Activated T-cell treated with anti-CD3 and anti-CD28 coated beads, Interleukin-2, amount 50 U/mL, for 72 hours (primary cell): ENCODE results near the gene ERFL. TPM values are rescaled to one million over a fixed set of nuclear protein-coding genes. Genes with fewer than 3 reads are reported as not detected.
A peak's percentile ranks its signal among the peaks of the same experiment; 100 is the strongest.

Experiments
- ATAC-seq, 2 donors: fragments of 150-1000 bp; cut with Tn5 transposase; replicated peaks in 1 of 2; 2 replicates each; pipeline ENCODE4 v1.10.0; 2021; ENCODE audit warnings: moderate library complexity in 2 of 2, mild to moderate bottlenecking in 1 of 2
- DNase-seq, 2 donors: peaks; one replicate each; pipeline ENCODE4 v3.0.0; 2021 to 2022; ENCODE audit warnings: mixed read lengths in 1 of 2
- H3K27ac Mint-ChIP-seq: one replicate; pipeline ENCODE4 v1.8.0; 2022; ENCODE audit warnings: mild to moderate bottlenecking, moderate library complexity, mixed read lengths
- H3K27me3 Mint-ChIP-seq: one replicate; pipeline ENCODE4 v1.8.0; 2022; ENCODE audit warnings: low read depth, mixed read lengths
- H3K36me3 Mint-ChIP-seq, 2 donors: one replicate each; pipeline ENCODE4 v1.8.0; 2022; ENCODE audit warnings: mixed read lengths in 2 of 2, mild to moderate bottlenecking in 1 of 2; ENCODE audit not compliant: insufficient read depth in 2 of 2
- H3K4me1 Mint-ChIP-seq: one replicate; pipeline ENCODE4 v1.8.0; 2022; ENCODE audit warnings: low read depth, mixed read lengths
- H3K4me3 Mint-ChIP-seq, 2 donors: one replicate each; pipeline ENCODE4 v1.8.0; 2022; ENCODE audit warnings: mild to moderate bottlenecking in 2 of 2, mixed read lengths in 2 of 2, moderate library complexity in 2 of 2
- H3K9me3 Mint-ChIP-seq, 2 donors: one replicate each; pipeline ENCODE4 v1.8.0; 2022; ENCODE audit warnings: mixed read lengths in 2 of 2
- total RNA-seq, 2 donors: library from RNA; stranded (reverse); gene quantifications; one replicate each; pipeline ENCODE4 v1.2.3, GENCODE V29; 2022

ERFL gene
- total RNA-seq, 2 donors from 2014 or later: 3.3 to 4.1 TPM

DNA sequence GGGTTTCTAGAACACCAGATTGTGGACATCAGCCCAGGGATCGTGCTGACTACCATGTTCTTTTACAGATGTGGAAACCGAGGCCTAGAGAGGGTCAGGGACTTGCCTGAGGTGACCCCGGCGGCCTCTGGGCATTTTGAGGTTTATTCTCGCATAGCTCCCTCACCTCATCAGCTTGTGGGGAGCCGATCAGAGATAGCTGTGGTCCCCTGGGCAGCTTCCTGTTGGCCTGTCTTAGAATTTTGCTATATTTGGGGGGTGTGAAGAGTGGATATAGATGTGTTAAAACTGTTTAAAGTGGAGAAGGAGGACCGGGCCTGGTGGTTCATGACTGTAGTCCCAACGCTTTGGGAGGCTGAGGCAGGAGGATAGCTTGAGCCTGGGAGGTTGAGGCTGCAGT lies 38.4 kb downstream of the ERFL start:
- ATAC-seq (no peak), DNase-seq (no peak)
- Mint-ChIP-seq H3K36me3 (peaks cover 10 to 29% of the 10 kb centered on the region in 2 donors), H3K9me3 (no peaks in the 10 kb centered on the region), H3K27ac (peak overlapping the region; percentile 90), H3K27me3 (no peaks in the 10 kb centered on the region), H3K4me3 (peak overlapping the region in 1 of 2 donors; percentile 16), H3K4me1 (peaks cover 67% of the 10 kb centered on the region)

DNA sequence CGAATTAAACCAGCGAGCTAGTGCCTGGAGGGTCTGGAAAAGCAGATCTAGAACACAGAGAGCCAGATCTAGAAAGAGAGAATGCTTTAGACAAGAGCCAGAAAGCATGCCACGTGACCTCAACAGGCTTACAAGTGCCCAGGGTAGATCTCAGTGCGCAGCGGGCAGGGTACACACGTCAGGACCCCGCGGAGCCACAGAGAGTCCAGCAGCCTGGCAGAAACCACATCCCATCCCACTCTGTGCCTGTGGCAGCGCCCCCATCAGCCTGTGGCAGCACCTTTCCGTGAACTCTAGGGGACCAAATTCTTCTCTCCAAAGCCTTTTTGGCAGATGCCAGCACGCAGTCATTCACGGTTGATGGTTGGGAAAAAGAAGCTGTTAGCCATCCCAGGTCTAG lies 39.3 kb downstream of the ERFL start:
- ATAC-seq: no peak
- Mint-ChIP-seq H3K4me3 (peak overlapping the region; percentile 51 to 95), H3K27me3 (no peaks in the 10 kb centered on the region), H3K27ac (peak overlapping the region; percentile 47), H3K9me3 (no peaks in the 10 kb centered on the region), H3K4me1 (peaks cover 70% of the 10 kb centered on the region), H3K36me3 (peaks cover 9 to 30% of the 10 kb centered on the region in 2 donors)
- no peak for DNase-seq

DNA sequence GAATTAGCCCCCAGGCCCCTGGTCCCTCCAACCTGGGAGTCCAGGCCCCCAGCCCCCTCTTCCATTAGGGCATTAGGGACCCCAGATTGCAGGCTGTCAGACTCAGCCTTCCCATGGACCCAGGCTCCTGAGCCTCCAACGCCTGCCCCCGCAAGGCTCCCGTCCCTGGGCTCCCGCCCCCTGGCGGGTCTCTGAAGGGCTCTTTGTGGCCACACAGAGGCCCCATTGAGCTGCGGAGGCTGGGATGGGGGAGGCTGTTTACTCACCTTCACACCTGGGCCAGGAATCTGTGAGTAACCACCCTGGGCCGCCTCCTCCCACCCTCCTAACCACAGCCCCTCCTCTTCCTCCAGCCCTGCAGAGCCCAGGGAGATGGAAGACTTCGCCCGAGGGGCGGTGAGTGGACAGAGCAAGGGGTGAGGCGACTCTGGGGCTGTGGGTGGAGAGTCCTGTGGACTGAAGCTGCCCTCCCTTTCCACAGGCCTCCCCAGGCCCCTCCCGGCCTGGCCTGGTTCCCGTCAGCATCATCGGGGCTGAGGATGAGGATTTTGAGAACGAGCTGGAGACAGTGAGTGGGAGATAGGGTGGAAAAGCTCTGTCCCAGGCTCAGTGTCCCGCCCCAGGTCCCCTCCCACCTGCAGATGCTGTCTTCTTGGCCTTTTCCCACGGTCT lies 40.4 kb downstream of the ERFL start:
- peaks cover 67% of the 10 kb centered on the region for H3K4me1 Mint-ChIP-seq
- peaks cover 8 to 33% of the 10 kb centered on the region in 2 donors for H3K36me3 Mint-ChIP-seq
- peak overlapping the region; percentile 93 for H3K27ac Mint-ChIP-seq

DNA sequence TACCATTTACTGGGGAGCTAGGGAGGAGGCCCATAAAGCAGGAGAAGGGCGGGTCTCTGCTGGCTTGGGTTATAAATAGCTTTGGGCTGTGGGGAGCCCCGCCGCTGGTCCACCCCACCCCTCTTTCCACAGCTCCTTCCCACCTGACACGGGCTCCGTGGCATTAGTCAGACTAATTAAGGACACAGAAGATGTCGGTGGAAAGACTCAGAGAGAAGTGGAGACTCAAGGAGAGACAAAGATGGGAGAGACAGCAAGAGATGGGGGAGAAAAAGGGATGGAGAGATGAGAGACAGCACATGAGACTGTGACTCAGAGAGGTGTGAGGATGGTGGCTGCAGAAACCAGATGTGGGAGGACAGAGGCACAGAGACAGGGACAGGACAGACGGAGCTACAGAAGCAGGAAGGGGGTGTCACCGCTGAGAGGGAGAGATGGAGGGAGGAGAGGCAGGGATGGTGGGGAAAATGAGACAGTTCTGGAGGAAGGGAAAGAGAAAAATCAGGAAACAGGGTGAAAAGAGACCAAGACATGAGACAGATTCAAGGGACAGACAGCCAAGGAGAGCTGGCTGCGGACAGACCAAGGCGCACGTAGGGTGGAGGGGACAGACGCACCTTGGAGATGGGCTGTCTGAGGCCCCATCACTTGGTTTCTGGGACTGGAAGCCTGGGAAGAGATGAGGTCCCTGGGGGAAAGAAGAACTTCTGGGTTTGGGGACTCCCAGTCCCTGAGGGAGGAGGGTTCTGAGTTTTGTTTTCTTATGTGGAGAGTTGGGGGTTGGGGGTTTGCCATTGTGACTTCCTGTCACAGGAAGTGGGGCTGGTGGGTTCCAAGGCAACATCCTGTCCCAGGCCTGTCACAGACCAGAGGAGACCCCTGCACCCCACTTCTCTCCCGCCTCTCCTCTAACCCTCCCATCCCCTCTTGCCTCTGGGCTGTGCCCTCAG lies 41.2 kb downstream of the ERFL start:
- Mint-ChIP-seq H3K27ac (peak overlapping the region; percentile 17), H3K36me3 (peaks cover 14 to 37% of the 10 kb centered on the region in 2 donors)

More for the DNA sequence above, 40.4 kb downstream of the ERFL start:
- H3K4me3 Mint-ChIP-seq: peak overlapping the region; percentile 68 to 95
- H3K9me3 Mint-ChIP-seq: no peaks in the 10 kb centered on the region
- DNase-seq (peak; percentile 90 to 92), ATAC-seq (peak; percentile 66 to 67)
- H3K27me3 Mint-ChIP-seq: no peaks in the 10 kb centered on the region

DNA sequence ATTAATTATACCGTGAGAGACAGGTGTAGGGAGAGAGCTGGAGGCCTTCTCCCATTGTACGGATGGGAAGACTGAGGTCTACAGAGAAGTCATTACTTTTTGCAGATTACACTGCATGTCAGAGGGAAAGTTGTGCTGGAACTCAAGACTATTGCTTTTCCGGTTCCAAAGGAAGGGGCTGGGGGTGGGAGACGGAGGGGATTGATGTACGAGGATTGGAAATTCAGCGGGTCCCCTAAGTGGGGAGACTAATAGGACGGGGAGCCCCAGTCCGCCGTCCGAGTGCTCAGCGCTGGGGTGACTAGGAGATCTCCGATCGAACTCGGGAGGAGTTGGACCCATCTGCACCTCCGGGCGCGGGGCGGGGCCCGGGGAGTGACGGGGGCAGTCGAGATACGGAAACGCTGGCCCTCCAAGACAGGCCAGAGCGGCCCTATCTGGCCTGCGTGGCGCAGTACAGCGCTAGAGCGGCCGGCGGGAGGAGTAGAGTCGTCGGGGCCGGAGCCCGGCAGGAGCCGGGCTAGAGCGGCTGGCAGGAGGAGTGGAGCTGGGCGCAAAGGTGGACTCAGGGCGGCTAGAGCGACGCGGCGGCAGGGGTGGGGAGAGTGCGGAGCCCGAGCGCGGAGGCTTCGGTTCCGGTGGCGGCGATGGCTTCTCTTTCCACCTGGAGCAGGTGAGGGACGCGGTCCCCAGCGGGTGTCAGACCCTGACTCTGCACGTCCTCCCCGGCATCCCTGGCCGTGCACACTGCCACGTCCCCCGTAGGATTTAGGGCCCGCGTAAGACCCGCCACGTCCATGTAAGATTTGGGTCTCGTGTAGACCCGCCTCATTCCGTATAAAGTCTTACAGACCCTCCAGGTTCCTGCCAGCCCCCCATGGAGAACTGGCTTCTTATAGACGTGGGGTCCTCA lies 44.2 kb downstream of the ERFL start:
- Mint-ChIP-seq H3K9me3 (no peaks in the 10 kb centered on the region), H3K27me3 (no peaks in the 10 kb centered on the region), H3K27ac (peak overlapping the region; percentile 95), H3K36me3 (peaks cover 12 to 26% of the 10 kb centered on the region in 2 donors), H3K4me1 (peaks cover 55% of the 10 kb centered on the region), H3K4me3 (peak overlapping the region; percentile 68 to 95)
- DNase-seq (peak; percentile 95 to 96), ATAC-seq (peak; percentile 83)

More for the DNA sequence above, 41.2 kb downstream of the ERFL start:
- Mint-ChIP-seq H3K9me3 (no peaks in the 10 kb centered on the region), H3K4me3 (peak overlapping the region; percentile 68 to 95), H3K4me1 (peaks cover 72% of the 10 kb centered on the region), H3K27me3 (no peaks in the 10 kb centered on the region)
- DNase-seq: peak; percentile 67 to 81
- ATAC-seq: peak; percentile 39 to 40

- H3K4me1 Mint-ChIP-seq: peaks cover 50% of the 10 kb centered on the region
- H3K4me3 Mint-ChIP-seq: peak overlapping the region; percentile 68 to 95
- DNase-seq: peak in 1 of 2 donors; percentile 20
- H3K9me3 Mint-ChIP-seq: no peaks in the 10 kb centered on the region
- peak overlapping the region; percentile 95 for H3K27ac Mint-ChIP-seq
- ATAC-seq: no peak
- H3K27me3 Mint-ChIP-seq: no peaks in the 10 kb centered on the region
- H3K36me3 Mint-ChIP-seq: peaks cover 9 to 22% of the 10 kb centered on the region in 2 donors
These were observed 44.8 kb downstream of the ERFL start for GRCh38 chr19:41883463-41883820.

DNA sequence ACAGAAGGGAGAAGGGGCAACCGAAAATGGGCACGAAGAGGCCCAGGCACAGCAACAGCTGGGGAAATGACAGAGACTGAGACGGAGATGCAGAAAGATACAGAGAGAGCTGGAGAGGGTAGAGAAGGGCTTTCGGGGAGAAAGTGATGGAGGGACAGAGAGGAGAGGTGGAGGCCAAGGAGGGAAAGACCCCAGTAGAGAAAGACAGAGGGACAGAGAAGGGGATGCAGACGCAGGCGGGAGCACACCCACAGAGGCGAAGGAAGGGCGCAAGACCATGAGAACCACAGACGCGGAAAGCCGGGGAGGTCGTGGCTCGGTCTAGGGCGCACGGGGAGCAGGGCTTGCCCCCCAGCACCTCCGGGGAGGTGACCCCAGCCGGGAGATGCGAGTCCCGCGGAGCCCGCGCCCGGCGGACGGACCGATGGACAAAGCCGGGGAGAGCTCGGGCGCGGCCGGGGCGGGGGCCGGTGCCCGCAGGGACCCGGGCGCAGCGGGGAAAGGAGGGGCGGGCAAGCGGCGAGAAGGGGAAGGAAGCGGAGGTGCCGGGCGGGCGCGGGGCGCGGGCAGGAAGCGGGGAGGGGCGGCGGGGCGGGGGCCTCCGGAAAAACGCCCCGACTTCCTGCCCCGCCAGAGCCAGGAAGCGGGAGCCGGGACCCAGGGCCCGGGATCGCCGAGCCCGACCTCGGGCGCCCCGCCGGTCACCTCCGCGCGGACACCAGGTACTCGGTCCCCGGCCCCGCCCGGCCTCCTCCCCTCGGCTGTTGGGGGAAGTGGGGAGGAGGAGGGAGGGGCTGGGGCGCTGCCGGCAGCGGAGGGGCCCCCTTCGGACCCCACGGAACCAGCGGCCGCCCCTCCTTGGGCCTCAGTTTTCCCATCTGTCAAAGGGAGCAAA lies 45.4 kb downstream of the ERFL start, which contains the start of gene ARHGEF1:
Gene ARHGEF1, plus strand, starts transcription at position 617 of the 895 bp plus-strand sequence. CDS start 4,899 bp downstream, outside the sequence.
- Mint-ChIP-seq H3K4me3 (peak within 1 kb of the TSS; percentile 91 to 95), H3K36me3 (peaks cover 6 to 17% of the 10 kb centered on the region in 2 donors), H3K27ac (peak within 1 kb of the TSS; percentile 95), H3K4me1 (peaks cover 50% of the 10 kb centered on the region), H3K27me3 (no peaks in the 10 kb centered on the region), H3K9me3 (no peaks in the 10 kb centered on the region)
- peak; percentile 72 to 76 for DNase-seq
- peak in 1 of 2 donors; percentile 4 for ATAC-seq

DNA sequence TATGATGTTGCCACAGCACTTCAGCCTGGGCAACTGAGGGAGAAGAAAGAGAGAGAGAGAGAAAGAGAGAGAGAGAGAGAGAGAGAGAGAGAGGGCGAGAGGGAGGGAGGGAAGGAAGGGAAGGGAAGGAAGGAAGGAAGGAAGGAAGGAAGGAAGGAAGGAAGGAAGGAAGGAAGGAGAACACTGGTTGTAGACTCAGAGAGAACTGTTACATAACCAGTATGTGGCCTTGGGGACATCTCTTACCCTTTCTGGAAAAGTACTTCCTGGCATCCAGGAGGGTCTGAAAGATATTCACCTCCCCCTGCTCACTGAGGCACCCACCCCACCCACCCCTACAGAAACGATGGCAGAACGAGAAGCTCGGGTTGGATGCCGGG lies 47.9 kb downstream of the ERFL start:
- Mint-ChIP-seq H3K27me3 (no peaks in the 10 kb centered on the region), H3K27ac (no peak overlapping the region)

DNA sequence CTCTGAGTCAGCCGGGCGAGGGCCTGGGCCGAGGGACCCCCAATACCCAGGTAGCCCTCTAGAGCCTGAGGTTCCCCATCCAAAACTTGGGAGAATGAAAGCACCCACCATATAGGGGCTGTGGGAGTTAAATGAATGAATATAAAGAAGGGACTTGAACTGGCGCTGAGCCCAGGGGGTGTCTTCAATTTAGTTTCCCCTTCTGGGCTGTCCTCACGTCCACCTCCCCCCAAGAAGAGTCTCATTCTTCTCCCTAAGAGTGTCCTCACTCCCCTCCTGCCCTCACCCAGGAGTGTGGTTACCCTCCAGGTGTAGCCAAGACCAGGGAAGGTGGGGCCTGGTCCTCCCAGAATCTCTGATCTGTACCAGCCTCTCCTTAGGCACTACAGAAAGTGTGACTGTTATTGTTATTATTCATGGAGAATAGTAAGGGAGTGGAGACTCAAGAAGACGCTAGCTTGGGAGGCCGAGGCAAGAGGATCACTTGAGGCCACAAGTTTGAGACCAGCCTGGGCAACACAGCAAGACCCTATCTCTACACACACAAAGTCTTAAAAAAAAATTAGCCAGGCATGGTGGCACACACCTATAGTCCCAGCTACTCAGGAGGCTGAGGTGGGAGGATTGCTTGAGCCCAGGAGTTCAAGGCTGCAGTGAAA lies 48.5 kb downstream of the ERFL start:
- H3K36me3 Mint-ChIP-seq: peaks cover 6 to 12% of the 10 kb centered on the region in 2 donors
- H3K27me3 Mint-ChIP-seq: no peaks in the 10 kb centered on the region
- DNase-seq (no peak), ATAC-seq (no peak)
- H3K4me3 Mint-ChIP-seq: no peak overlapping the region
- peaks cover 52% of the 10 kb centered on the region for H3K4me1 Mint-ChIP-seq
- H3K27ac Mint-ChIP-seq: no peak overlapping the region
- no peaks in the 10 kb centered on the region for H3K9me3 Mint-ChIP-seq

More for the DNA sequence above, 47.9 kb downstream of the ERFL start:
- no peaks in the 10 kb centered on the region for H3K9me3 Mint-ChIP-seq
- no peak overlapping the region for H3K4me3 Mint-ChIP-seq
- H3K4me1 Mint-ChIP-seq: peaks cover 53% of the 10 kb centered on the region
- H3K36me3 Mint-ChIP-seq: peaks cover 6 to 14% of the 10 kb centered on the region in 2 donors
- ATAC-seq: no peak
- no peak for DNase-seq

DNA sequence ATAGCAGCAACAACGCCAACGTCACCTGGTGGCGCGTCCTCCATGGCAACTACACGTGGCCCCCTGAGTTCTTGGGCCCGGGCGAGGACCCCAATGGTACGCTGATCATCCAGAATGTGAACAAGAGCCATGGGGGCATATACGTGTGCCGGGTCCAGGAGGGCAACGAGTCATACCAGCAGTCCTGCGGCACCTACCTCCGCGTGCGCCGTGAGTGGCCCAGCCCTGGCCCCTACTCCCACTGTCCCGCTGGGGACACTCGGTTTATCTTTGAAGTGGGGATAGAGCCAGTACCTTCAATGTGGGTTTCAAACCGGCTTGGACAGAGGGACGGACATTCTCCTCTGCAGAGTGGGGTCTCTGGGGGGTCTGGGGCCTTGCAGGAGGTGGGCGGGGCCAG lies 49.2 kb downstream of the ERFL start:
- H3K36me3 Mint-ChIP-seq: peaks cover 6 to 12% of the 10 kb centered on the region in 2 donors
- no peaks in the 10 kb centered on the region for H3K9me3 Mint-ChIP-seq
- H3K4me3 Mint-ChIP-seq: no peak overlapping the region
- H3K4me1 Mint-ChIP-seq: peaks cover 50% of the 10 kb centered on the region
- no peaks in the 10 kb centered on the region for H3K27me3 Mint-ChIP-seq
- ATAC-seq (no peak), DNase-seq (no peak)
- H3K27ac Mint-ChIP-seq: no peak overlapping the region
